Suppressor macrophage treated with lipopolysaccharide for 1 hour (primary cell): ENCODE results near the gene PRR20D.
"Not testable (repeated sequence)": the region's sequence is repeated elsewhere in the genome, so short reads cannot be mapped to it uniquely, and the experiment has no call there.

Source experiments
- DNase-seq, 3 donors: peaks; one replicate each; pipeline ENCODE4 v3.0.0-alpha.2; 2020 to 2022

The PRR20D gene

DNA sequence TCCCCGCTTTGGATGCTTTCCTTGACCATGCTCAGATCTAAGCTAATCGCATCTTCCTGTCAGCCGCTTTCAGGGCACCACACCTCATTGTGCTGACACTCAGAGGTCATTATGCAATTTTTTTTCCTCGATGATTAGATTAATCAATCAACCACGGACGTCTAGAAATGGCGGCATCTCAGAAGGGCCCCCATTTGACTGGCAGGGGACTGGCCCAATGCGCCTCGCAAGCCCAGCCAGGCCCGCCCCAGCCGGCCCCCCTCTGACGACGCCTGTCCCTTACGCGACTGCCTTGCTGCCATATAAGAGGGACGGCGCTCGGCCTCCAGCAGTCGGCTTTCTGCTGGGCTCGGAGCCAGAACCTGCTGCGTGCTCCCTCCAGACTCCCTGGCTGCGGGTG lies at the start of gene PRR20D:
Gene PRR20D, plus strand, starts transcription at position 301 of the 400 bp plus-strand sequence. CDS start 387 bp downstream, outside the sequence.
- not testable (repeated sequence) for DNase-seq

DNA sequence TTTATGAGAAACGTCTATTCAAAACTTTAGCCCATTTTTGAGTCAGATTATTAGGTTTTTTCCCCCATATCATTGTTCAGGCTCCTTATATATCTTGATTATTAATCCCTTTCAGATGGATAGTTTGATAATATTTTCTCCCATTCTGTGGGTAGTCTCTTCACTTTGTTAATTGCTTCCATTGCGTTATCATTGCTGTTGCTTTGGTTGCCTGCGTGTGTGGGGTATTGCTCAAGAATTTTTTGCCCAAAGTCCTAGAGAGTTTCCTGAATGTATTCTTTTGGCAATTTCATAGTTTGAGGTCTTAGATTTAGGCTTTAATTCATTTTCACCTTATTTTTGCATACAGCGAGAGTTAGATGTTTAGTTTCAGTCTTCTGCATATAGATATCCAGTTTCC lies 45.5 kb upstream of the PRR20D start:
- DNase-seq, result no peak

DNA sequence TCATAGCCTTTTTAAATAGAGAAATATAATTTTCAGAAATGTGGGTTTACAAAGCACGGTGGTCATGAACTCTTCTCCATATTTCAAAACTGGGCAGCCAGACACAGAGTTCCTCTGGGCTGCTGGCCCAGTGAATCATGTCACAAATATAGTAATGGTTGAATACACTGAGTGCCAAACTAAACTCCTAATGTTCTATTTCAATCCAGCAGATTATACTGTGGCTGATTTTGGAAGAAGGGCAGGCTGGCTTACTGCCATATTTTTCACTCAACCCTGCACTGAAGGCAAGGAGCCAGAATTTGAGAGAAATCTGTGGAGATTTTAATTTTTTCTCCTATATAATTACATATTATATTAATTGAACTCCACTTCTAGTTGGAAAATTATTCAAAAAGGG lies 36.8 kb upstream of the PRR20D start:
- DNase-seq, result no peak

DNA sequence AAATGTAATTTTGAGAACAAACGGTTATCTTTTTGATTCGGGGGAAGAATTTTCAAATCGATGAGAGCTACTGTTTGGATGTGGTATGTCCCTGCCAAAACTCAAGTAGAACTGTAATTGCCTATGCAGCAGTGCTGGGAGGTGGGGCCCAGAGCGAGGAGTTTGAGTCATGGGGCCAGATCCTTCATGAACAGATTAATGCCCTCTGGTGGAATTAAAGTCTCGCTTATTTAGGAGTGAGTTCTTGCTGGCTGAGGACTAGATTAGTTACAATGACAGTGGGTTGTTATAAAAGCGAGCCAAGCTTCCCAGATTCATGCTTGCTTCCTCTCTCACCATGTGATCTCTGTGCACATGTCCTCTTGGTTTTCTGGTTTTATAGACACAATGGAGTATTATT lies 31.5 kb upstream of the PRR20D start:
- no peak for DNase-seq

DNA sequence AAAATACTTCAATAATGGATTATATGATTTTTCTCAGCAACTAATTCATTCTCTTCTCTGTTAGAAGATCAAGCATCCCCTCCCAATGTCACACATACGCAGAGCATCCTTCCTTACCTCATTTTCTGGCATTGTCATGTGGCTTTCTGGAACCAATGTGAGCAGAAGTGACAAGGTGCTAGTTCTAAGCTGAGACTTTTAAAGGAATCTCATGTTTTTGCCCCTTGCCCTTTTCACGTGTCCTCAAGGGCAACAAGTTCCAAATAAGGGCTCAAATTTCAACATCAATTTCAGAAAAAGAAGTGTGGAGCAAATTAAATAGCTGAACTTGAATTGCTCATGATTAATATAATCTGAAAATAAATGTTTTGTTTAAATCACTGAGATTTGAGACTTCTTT lies 24.3 kb upstream of the PRR20D start:
- DNase-seq, result no peak

DNA sequence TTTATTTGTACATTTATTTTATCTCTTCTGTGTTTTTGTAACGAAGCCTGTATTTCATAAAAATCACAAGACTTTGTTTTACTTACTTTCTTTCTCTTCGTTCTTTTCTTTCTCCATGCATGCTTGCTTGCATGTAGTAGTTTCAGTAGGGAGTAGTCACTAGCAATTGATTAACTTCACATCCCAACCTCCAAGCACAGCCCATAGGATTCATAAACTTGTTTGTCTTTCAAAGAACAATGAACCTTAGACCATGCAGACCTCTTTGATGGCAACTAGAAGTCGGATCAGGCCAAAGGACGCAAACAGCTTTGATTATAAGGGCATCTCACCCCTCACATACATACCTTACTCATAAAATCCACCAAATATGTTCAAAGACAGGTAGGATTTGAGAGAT lies 22.8 kb upstream of the PRR20D start:
- DNase-seq, result no peak

DNA sequence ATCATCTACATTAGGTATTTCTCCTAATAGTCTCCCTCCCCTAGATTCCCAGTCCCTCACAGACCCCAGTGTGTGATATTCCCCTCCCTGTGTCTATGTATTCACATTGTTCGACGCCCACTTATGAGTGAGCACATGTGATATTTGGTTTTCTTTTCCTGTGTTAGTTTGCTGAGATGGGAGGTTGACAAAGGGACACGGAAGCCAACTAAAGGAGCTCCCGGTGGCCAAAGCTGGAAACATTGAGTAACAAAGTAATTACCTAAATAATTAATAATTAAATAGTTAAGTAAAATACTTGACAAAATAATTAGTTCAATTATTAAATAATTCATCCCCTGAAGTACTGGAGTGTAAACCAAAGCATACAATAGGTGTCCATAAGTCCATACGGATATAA lies 21.4 kb upstream of the PRR20D start:
- DNase-seq, result no peak

DNA sequence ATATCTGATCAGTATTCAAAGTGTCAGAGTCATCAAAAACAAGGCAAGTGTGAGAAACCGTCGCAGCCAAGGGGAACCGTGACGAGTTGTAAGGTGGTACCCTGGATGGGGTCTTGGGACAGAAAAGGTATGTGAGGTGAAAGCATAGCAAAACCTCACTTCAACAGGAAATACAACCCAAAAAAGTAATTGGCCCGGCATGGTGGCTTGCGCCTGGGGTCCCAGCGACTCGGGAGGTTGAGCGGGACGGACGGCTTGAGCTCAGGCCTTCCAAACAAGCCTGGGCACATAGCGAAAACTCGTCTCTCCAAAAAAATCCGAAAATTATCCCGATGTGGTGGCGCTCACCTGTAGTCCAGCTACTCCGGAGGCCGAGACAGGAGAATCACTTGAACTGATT lies 20.7 kb upstream of the PRR20D start:
- DNase-seq, result not testable (repeated sequence)

DNA sequence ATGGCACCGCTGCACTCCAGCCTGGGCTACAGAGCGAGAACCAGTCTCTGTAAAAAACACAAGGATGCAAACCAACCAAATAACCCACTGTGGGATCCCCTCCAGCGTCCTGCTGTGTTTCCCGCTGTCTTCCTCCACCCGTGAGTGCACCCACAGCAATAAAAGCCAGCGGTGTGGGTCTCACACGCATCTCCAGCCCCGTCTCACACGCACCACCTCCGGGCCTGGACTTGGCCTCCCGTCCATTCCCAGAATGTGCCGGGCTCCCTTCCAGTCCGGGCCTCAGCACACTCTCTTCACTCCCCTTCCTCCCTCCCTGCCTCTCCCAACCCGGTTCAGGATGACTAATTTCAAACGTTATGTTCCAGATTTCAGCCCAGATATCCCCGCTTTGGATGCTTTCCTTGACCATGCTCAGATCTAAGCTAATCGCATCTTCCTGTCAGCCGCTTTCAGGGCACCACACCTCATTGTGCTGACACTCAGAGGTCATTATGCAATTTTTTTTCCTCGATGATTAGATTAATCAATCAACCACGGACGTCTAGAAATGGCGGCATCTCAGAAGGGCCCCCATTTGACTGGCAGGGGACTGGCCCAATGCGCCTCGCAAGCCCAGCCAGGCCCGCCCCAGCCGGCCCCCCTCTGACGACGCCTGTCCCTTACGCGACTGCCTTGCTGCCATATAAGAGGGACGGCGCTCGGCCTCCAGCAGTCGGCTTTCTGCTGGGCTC lies 20.0 kb upstream of the PRR20D start, which contains the start of gene PRR20A:
Gene PRR20A, plus strand, starts transcription at position 684 of the 734 bp plus-strand sequence. CDS start 387 bp downstream, outside the sequence.
- DNase-seq, result not testable (repeated sequence)

DNA sequence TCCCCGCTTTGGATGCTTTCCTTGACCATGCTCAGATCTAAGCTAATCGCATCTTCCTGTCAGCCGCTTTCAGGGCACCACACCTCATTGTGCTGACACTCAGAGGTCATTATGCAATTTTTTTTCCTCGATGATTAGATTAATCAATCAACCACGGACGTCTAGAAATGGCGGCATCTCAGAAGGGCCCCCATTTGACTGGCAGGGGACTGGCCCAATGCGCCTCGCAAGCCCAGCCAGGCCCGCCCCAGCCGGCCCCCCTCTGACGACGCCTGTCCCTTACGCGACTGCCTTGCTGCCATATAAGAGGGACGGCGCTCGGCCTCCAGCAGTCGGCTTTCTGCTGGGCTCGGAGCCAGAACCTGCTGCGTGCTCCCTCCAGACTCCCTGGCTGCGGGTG lies 13.2 kb upstream of the PRR20D start, which contains the start of gene PRR20B:
Gene PRR20B, plus strand, starts transcription at position 301 of the 400 bp plus-strand sequence. CDS start 387 bp downstream, outside the sequence.
- DNase-seq, result not testable (repeated sequence)

DNA sequence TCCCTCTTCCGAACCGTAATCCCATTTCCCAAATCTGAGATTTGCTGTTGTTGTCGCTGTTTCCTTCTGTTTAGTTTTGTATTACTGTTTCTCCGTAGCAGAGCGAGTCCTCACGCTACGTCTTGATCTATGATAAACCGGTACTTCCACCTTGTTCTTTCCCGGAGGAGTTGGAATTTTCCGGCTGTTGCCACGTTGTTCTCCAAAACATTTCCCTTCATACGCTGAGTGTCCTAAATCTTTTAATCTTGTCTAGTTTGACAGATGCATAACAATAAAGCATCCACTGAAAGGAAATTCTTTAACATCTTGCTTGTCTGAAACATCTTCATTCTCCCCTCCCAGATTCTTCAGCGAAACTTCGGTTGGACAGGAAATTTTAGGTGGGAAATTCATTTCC lies 12.3 kb upstream of the PRR20D start:
- not testable (repeated sequence) for DNase-seq

DNA sequence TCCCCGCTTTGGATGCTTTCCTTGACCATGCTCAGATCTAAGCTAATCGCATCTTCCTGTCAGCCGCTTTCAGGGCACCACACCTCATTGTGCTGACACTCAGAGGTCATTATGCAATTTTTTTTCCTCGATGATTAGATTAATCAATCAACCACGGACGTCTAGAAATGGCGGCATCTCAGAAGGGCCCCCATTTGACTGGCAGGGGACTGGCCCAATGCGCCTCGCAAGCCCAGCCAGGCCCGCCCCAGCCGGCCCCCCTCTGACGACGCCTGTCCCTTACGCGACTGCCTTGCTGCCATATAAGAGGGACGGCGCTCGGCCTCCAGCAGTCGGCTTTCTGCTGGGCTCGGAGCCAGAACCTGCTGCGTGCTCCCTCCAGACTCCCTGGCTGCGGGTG lies 6.7 kb upstream of the PRR20D start, which contains the start of gene PRR20C:
Gene PRR20C, plus strand, starts transcription at position 301 of the 400 bp plus-strand sequence. CDS start 387 bp downstream, outside the sequence.
- DNase-seq, result not testable (repeated sequence)

DNA sequence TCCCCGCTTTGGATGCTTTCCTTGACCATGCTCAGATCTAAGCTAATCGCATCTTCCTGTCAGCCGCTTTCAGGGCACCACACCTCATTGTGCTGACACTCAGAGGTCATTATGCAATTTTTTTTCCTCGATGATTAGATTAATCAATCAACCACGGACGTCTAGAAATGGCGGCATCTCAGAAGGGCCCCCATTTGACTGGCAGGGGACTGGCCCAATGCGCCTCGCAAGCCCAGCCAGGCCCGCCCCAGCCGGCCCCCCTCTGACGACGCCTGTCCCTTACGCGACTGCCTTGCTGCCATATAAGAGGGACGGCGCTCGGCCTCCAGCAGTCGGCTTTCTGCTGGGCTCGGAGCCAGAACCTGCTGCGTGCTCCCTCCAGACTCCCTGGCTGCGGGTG lies 6.5 kb downstream of the PRR20D start, which contains the start of gene PRR20E:
Gene PRR20E, plus strand, starts transcription at position 301 of the 400 bp plus-strand sequence. CDS start 387 bp downstream, outside the sequence.
- not testable (repeated sequence) for DNase-seq

DNA sequence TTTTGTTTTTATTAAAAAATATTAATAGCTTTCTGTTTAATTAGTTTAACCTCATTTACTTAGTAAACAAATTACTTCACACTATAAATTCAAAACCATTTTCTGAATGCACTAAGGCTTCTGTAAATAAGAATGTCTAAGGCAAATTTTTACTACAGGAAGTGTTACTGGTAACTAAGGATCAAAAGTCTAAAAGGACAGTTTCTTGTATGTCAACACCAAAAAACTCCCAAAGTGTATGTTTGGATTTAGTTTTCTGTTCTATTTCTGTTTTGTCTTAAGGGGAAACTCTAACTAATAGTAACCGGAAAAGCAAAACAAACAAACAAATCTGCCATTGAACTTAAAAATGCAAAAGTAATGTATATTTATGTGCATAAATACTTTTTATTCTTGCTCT lies 31.2 kb downstream of the PRR20D start:
- no peak for DNase-seq

DNA sequence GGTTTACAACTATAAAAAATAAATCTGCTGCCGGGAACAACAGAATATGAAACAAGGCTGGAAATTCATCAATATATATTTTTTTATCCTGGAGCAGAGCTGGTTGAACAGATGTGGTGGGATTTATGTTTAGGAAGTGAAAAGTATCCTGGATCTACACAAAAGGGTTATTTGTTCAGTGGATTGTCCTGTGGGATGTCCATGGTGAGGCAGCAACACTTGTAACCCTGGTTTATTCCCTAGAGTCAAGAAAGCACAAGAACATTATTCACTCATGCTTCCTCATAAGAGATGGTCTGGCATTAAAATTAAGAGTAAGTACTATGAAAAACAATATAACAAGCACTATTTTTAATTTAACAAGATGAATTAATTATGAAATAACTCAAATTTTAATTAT lies 52.6 kb downstream of the PRR20D start:
- DNase-seq, result no peak
